Measurements from ENCODE around the gene TBC1D25. TPM values are rescaled to one million over a fixed set of nuclear protein-coding genes. Genes with fewer than 3 reads are reported as not detected.

TBC1D25 gene
- polyA plus RNA-seq, 1 donor from 2014 or later, result 22.8 TPM

DNA sequence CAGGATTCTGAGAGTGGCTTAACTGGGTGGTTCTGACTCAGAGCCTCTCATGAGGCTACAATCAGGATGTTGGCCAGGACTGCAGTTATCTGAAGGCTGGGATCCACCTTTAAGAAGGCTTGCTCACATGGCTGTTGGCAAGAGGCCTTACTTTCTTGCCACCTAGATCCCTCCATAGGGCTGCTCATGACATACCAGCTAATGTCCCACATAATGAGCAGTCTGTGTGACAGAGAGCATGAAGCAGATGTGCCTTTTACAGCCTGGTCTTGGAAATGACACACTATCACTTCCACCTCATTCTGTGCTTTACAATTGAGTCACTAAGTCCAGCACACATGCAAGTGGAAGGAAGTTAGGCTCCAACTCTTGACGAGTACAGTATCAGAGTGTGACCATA lies 30.4 kb downstream of the TBC1D25 start:
- peaks cover 4 to 7% (median 5%) of the 10 kb centered on the region in 3 donors for H3K4me1 Mint-ChIP-seq
- H3K27me3 Mint-ChIP-seq, result no peaks in the 10 kb centered on the region
- no peak overlapping the region for H3K27ac Mint-ChIP-seq
- peaks cover 0 to 2% (median 0%) of the 10 kb centered on the region in 3 donors for H3K9me3 Mint-ChIP-seq
- H3K4me3 Mint-ChIP-seq, result peak overlapping the region in 1 of 4 donors; percentile 49
- H3K36me3 Mint-ChIP-seq, result no peaks in the 10 kb centered on the region

DNA sequence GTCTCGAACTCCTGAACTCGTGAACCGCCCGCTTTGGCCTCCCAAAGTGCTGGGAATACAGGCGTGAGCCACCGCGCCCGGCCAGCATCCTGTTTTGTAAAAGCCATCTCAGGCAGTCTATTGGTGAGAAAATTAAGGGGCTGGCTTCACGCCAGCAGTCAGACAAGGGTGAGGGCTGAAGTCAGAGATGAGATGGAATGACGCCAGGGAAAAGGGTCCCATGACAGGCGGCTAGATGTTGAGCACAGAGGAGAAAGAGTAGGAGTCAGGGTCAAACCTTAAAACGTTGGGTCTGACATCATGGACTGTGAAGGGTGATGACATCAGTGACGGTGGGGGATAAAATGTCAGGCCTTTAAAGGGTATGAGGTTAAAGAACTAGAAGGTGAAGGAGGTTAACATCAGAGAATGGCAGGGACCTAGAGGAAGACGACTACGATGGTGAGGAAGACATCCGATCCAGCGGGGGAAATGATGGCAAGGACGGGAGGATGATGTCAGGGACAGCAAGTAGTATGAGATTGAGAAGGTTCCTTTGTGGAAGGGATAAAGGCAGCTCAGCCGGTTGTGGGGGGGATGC lies 34.3 kb downstream of the TBC1D25 start:
- peak overlapping the region; percentile 99 to 100 (median 99) for H3K27ac Mint-ChIP-seq
- H3K27me3 Mint-ChIP-seq, result no peaks in the 10 kb centered on the region
- no peaks in the 10 kb centered on the region for H3K36me3 Mint-ChIP-seq
- H3K4me1 Mint-ChIP-seq, result peaks cover 5 to 8% (median 8%) of the 10 kb centered on the region in 3 donors
- H3K4me3 Mint-ChIP-seq, result peak overlapping the region; percentile 97 to 98 (median 98)
- H3K9me3 Mint-ChIP-seq, result peaks cover 0 to 2% (median 0%) of the 10 kb centered on the region in 3 donors

GRCh38 chrX:48574270-48575266 lies 35.1 kb downstream of the TBC1D25 start, which contains the start of gene RBM3:
RBM3 (plus strand) TSS chrX:48574484; CDS start chrX:48575181, 697 bp downstream.
- Mint-ChIP-seq H3K4me1 (peaks cover 5 to 10% (median 8%) of the 10 kb centered on the region in 3 donors), H3K4me3 (peak within 1 kb of the TSS; percentile 97 to 98 (median 98)), H3K9me3 (peaks cover 0 to 2% (median 0%) of the 10 kb centered on the region in 3 donors), H3K27ac (peak within 1 kb of the TSS; percentile 99 to 100 (median 99)), H3K36me3 (no peaks in the 10 kb centered on the region), H3K27me3 (no peaks in the 10 kb centered on the region)

GRCh38 chrX:48575642-48576041 lies 36.1 kb downstream of the TBC1D25 start:
- peak overlapping the region; percentile 50 to 98 (median 81) for H3K4me3 Mint-ChIP-seq
- H3K27ac Mint-ChIP-seq, result peak overlapping the region in 1 of 3 donors; percentile 82
- H3K27me3 Mint-ChIP-seq, result no peaks in the 10 kb centered on the region
- H3K9me3 Mint-ChIP-seq, result peaks cover 0 to 2% (median 0%) of the 10 kb centered on the region in 3 donors
- H3K36me3 Mint-ChIP-seq, result no peaks in the 10 kb centered on the region
- peaks cover 9 to 10% (median 10%) of the 10 kb centered on the region in 3 donors for H3K4me1 Mint-ChIP-seq

GRCh38 chrX:48576108-48576507 lies 36.6 kb downstream of the TBC1D25 start:
- Mint-ChIP-seq H3K36me3 (no peaks in the 10 kb centered on the region), H3K27ac (peak overlapping the region in 2 of 3 donors; percentile 57 to 82), H3K4me3 (peak overlapping the region in 3 of 4 donors; percentile 48 to 52 (median 50)), H3K4me1 (peaks cover 8 to 10% (median 9%) of the 10 kb centered on the region in 3 donors), H3K27me3 (no peaks in the 10 kb centered on the region), H3K9me3 (peaks cover 0 to 2% (median 0%) of the 10 kb centered on the region in 3 donors)

GRCh38 chrX:48578661-48579128 lies 39.2 kb downstream of the TBC1D25 start:
- no peak overlapping the region for H3K4me3 Mint-ChIP-seq
- no peaks in the 10 kb centered on the region for H3K9me3 Mint-ChIP-seq
- H3K27me3 Mint-ChIP-seq, result no peaks in the 10 kb centered on the region
- H3K36me3 Mint-ChIP-seq, result no peaks in the 10 kb centered on the region
- H3K27ac Mint-ChIP-seq, result peak overlapping the region in 2 of 3 donors; percentile 15 to 67
- H3K4me1 Mint-ChIP-seq, result peaks cover 8 to 10% (median 9%) of the 10 kb centered on the region in 3 donors

DNA sequence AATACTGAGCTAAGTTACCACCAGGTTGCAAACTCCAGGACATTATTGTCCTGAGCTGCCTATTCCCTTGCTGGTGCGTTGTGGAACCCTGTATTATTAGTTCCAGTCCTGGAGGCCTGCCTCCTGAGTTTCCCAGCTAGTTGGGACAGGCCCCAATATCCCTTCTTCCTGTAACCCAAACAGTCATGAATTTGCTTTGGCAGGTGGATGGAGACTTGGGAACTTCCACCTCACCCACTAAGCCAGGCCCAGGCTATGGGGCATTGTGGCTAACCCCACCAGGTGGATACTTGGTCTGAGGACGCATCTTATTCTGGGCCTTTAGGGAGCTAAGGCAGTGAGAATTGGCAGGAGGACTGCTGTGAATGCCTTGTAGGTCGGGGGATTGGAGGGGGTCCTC lies 39.7 kb downstream of the TBC1D25 start:
- Mint-ChIP-seq H3K4me1 (peaks cover 4 to 10% (median 5%) of the 10 kb centered on the region in 3 donors), H3K36me3 (no peaks in the 10 kb centered on the region), H3K27me3 (no peaks in the 10 kb centered on the region), H3K27ac (peak overlapping the region in 1 of 3 donors; percentile 15), H3K9me3 (no peaks in the 10 kb centered on the region), H3K4me3 (peak overlapping the region in 1 of 4 donors; percentile 60)

DNA sequence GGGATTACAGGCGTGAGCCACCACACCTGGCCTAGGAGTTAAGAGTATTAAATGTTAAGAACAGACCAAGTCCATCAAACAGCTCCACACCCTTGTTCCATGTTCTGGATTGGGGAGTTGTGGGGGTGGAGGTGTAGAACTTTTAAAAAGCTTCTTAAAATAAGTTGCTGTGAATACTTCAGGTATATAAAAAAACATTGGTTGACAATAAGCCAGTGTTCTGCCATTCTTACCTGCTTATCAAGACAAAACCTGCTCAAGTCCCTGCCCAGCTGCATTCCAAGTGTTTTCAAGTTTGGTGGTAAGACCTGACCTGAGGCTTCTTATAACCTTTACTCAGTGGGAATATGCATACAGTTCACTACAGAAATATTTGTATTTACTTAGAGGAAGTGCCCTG lies 41.1 kb downstream of the TBC1D25 start:
- Mint-ChIP-seq H3K36me3 (no peaks in the 10 kb centered on the region), H3K27ac (peak overlapping the region in 1 of 3 donors; percentile 40)

DNA sequence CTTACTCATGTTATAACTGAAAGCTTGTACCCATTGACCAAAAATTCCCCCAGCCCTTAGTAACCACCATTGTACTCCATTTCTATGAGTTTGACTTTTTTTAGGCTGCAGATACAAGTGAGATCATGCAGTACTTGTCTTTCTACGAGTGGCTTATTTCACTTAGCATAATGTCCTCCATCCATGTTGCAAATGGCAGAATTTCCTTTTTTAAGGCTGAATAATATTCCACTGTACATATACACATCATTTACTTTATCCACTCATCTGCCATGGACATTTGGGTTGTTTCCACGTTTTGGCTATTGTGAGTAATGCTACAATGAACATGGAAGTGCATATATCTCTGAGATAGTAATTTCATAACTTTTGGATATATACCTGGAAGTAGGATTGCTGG lies 45.2 kb downstream of the TBC1D25 start:
- Mint-ChIP-seq H3K4me3 (no peak overlapping the region), H3K36me3 (no peaks in the 10 kb centered on the region), H3K27me3 (no peaks in the 10 kb centered on the region), H3K4me1 (peaks cover 0 to 3% (median 1%) of the 10 kb centered on the region in 3 donors), H3K27ac (no peak overlapping the region), H3K9me3 (peaks cover 0 to 1% (median 0%) of the 10 kb centered on the region in 3 donors)

More for the DNA sequence above, 41.1 kb downstream of the TBC1D25 start:
- Mint-ChIP-seq H3K9me3 (peaks cover 0 to 1% (median 0%) of the 10 kb centered on the region in 3 donors), H3K4me3 (no peak overlapping the region), H3K4me1 (peaks cover 1 to 5% (median 4%) of the 10 kb centered on the region in 3 donors), H3K27me3 (no peaks in the 10 kb centered on the region)

- Mint-ChIP-seq H3K27ac (no peak overlapping the region), H3K4me3 (no peak overlapping the region), H3K4me1 (no peaks in the 10 kb centered on the region), H3K9me3 (peaks cover 0 to 1% (median 0%) of the 10 kb centered on the region in 3 donors), H3K36me3 (no peaks in the 10 kb centered on the region), H3K27me3 (peaks cover 3% of the 10 kb centered on the region)
These were observed 50.1 kb downstream of the TBC1D25 start for GRCh38 chrX:48589482-48590162.

DNA sequence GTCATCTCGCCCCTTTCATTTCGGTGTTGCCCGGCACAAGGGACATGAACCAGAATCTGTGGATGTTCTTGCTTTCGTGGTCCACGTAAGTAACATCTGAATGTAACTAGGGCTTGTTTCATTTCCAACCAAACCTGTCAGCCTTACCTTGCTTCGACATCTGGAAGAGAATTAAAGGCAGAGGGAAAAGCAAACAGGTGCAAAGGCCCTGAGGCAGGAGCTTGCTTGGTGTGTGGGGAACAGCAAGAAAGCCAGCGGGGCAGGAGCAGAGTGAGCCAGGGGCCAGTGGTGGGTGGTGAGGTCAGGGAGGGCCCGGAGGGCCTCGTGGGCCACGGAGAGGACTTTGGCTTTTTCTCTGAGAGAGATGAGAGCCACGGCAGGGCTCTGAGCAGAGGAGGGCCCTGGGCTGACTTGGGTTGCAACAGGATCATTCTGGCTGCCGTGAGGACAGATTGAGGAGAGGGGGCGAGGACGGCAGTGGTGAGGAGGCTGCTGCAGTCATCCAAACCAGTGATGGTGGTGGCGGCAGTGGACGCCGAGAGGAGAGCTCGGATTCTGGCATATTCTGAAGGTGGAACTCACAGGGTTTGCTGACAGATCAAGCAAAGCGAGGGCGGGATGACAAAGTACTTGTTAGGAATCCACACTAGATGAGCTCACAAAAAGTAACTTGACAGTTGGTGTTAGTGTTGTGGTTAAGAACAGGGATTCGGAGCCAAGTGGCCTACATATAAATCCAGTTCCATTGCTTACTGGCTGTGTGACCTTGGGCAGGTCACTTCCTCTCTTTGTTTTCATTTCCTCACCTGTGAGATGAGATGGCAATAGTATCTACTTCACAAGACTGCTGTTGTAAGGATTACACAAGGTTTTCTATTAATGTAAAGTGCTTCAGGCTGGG lies 50.9 kb downstream of the TBC1D25 start:
- Mint-ChIP-seq H3K9me3 (no peaks in the 10 kb centered on the region), H3K36me3 (no peaks in the 10 kb centered on the region), H3K27ac (no peak overlapping the region)

DNA sequence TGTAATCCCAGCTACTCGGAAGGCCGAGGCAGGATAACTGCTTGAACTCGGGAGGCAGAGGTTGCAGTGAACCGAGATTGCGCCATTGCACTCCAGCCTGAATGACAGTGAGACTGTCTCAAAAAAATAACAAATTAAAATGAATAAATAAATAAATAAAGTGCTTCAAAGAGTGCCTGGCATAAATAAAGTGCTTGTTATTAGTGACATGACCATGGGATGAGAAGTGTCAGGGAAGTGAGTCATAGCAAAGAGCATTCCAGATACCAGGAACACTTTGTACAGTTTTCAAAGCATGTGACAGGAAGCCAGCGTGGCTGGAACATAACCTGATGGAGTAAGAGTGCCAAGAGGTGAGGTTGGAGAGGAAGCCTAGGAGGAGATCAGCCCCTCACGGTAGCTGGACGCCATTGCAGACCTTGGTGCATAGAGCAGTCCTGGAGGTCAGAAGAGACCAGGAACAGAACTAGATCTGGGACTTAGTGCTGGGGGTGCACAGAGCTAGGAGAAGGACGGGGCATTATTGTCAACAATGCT lies 51.8 kb downstream of the TBC1D25 start:
- peaks cover 3% of the 10 kb centered on the region for H3K27me3 Mint-ChIP-seq
- no peak overlapping the region for H3K27ac Mint-ChIP-seq
- no peaks in the 10 kb centered on the region for H3K9me3 Mint-ChIP-seq
- no peaks in the 10 kb centered on the region for H3K4me1 Mint-ChIP-seq
- H3K4me3 Mint-ChIP-seq, result no peak overlapping the region
- H3K36me3 Mint-ChIP-seq, result no peaks in the 10 kb centered on the region

More for the DNA sequence above, 50.9 kb downstream of the TBC1D25 start:
- Mint-ChIP-seq H3K27me3 (peaks cover 3% of the 10 kb centered on the region), H3K4me3 (no peak overlapping the region), H3K4me1 (no peaks in the 10 kb centered on the region)

DNA sequence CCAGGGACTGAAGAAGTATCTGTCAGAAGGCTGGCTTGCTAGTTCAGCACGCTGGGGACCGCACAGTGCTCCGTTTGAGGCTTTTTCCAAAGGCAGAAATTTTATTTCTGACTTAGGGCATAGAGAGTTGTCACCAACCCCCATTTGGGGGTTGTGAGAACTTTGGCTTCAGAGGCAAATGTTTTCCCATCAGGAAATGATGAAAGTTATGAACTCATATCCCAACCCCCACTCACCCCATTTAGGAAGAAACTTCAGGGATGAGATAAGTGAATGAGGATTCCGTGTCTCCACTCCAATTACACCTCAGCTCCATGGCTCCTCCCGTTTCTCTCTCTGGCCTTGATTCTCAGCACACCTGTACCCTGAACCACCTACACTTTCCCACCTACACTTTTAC lies 53.5 kb downstream of the TBC1D25 start:
- H3K4me3 Mint-ChIP-seq, result no peak overlapping the region
- no peaks in the 10 kb centered on the region for H3K36me3 Mint-ChIP-seq
- peaks cover 3% of the 10 kb centered on the region for H3K27me3 Mint-ChIP-seq
- H3K9me3 Mint-ChIP-seq, result no peaks in the 10 kb centered on the region
- H3K27ac Mint-ChIP-seq, result no peak overlapping the region
- peaks cover 3 to 10% (median 3%) of the 10 kb centered on the region in 3 donors for H3K4me1 Mint-ChIP-seq

All from IgD-negative memory B cell (primary cell).